Lower leg skin (tissue), 4 donors: Measurements from ENCODE around the gene C14orf180. TPM values are rescaled to one million over a fixed set of nuclear protein-coding genes. Genes with fewer than 3 reads are reported as not detected.
A peak's percentile ranks its signal among the peaks of the same experiment; 100 is the strongest.

ENCODE experiments used
- DNase-seq, 2 donors: peaks; one replicate each; pipeline ENCODE4 v3.0.0-alpha.2; 2019; ENCODE audit warnings: low spot score in 2 of 2
- H3K4me3 ChIP-seq: fragments of 200-600 bp; sonication (generic); 2 replicates; pipeline ENCODE4 v1.5.1; 2017; ENCODE audit warnings: mild to moderate bottlenecking, low read depth; ENCODE audit not compliant: poor library complexity, severe bottlenecking
- POLR2A ChIP-seq, 2 donors: fragments of 450-650 bp; IDR thresholded peaks; one replicate each; pipeline ENCODE4 v1.6.1; 2016 to 2017; ENCODE audit warnings: antibody characterized with exemption in 2 of 2, mild to moderate bottlenecking in 1 of 2, moderate library complexity in 1 of 2
- WGBS, 2 donors: methylation state at CpG; one replicate each; pipeline ENCODE4 v1.1.5; 2018; 5-methylcytosine and 5-hydroxymethylcytosine counted together
- intact Hi-C: fragments of 100-400 bp; cut with DNase I; formaldehyde crosslinking; loops from one replicate; pipeline ENCODE4 v1.15.0; 2023; ENCODE audit warnings: low total_unique reads
- total RNA-seq, 4 donors: library from RNA; depleted of rRNA; stranded (reverse); fragments of >200 nt; gene quantifications; one replicate each; pipeline ENCODE4 v1.1.0, GENCODE V29; 2016
- TF ChIP-seq, protein P1 (sequence below), 3 donors: fragments of 450-650 bp; IDR thresholded peaks; one replicate each; pipeline ENCODE4 v1.5.1; 2016; ENCODE audit warnings: antibody characterized with exemption in 3 of 3, mild to moderate bottlenecking in 3 of 3, moderate library complexity in 2 of 3

C14orf180 gene
- total RNA-seq, 4 donors from 2014 or later: 0.98 TPM; not detected in 3

DNA sequence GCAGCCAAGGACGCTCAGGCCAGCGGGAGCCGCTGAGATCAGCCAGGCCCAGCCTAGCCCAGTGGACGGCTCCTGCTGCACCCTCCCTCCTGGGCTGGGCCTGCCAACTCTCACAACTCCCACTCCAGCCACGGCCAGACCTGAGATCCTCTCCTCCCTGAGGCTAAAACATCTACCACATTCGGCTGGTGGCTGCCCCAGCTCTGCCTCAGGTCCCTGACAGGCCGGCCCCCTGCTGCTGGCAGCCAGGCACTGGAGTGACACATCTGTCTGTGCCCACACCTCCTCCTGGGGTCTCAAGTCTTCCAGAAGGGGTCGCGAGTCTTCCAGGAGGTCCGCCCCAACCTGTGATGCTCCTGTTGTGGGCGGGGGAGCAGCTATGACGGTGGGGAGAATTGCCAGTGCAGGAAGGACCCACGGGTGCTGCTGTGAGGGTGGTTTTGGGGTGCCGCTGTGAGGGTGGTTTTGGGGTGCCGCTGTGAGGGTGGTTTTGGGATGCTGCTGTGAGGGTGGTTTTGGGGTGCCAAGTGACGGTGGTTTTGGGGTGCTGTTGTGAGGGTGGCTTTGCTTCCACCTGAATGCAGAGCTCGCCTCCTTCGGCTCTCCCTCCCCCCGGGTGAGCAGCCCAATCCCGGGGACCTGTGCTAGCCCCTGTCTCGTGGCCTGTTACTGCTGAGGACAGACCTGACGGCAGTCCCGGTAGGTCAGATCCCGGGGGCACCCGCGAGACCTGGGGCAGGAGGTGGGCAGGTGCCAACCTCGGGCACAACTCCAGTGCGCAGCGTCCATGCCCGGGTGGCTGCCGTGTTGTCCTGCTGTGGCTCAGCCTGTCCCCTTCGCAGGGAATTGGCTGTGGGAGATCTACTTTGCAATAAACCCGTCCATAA lies 27.5 kb upstream of the C14orf180 start:
- TF ChIP-seq POLR2A (IDR thresholded peaks at IDR 0.05): no peak
- TF ChIP-seq, protein P1, sequence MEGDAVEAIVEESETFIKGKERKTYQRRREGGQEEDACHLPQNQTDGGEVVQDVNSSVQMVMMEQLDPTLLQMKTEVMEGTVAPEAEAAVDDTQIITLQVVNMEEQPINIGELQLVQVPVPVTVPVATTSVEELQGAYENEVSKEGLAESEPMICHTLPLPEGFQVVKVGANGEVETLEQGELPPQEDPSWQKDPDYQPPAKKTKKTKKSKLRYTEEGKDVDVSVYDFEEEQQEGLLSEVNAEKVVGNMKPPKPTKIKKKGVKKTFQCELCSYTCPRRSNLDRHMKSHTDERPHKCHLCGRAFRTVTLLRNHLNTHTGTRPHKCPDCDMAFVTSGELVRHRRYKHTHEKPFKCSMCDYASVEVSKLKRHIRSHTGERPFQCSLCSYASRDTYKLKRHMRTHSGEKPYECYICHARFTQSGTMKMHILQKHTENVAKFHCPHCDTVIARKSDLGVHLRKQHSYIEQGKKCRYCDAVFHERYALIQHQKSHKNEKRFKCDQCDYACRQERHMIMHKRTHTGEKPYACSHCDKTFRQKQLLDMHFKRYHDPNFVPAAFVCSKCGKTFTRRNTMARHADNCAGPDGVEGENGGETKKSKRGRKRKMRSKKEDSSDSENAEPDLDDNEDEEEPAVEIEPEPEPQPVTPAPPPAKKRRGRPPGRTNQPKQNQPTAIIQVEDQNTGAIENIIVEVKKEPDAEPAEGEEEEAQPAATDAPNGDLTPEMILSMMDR (IDR thresholded peaks at IDR 0.05): no peak
- WGBS, 2 donors: 77 to 81% methylated on average over 29 to 33 of the region's 33 CpGs
- no peak overlapping the region for H3K4me3 ChIP-seq
- DNase-seq: peak in 1 of 2 donors; percentile 85
- intact Hi-C loops: no loop called here

DNA sequence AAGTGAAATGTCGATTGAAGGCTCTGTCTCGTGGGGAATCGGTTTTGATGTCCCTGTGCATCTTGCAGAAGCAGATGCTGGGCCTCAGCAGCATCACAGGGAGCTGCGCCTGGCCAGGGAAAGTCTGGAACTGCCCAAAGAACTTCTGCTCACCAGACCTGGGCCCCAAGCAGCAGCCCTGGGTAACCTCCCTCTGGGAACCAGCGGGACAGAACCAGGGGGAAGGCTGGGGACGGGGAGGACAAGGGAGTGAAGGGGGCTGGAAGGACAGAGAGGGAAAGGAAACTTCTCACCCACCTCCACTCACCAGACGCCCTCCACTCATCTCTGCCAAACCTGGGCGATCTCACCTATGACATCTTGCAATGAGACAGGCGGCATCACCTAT lies 26.8 kb upstream of the C14orf180 start:
- intact Hi-C loops: no loop called here
- WGBS, 2 donors: 69 to 84% methylated on average over 9 of the region's 9 CpGs
- TF ChIP-seq POLR2A (IDR thresholded peaks at IDR 0.05): no peak
- TF ChIP-seq, protein P1 (IDR thresholded peaks at IDR 0.05): no peak

DNA sequence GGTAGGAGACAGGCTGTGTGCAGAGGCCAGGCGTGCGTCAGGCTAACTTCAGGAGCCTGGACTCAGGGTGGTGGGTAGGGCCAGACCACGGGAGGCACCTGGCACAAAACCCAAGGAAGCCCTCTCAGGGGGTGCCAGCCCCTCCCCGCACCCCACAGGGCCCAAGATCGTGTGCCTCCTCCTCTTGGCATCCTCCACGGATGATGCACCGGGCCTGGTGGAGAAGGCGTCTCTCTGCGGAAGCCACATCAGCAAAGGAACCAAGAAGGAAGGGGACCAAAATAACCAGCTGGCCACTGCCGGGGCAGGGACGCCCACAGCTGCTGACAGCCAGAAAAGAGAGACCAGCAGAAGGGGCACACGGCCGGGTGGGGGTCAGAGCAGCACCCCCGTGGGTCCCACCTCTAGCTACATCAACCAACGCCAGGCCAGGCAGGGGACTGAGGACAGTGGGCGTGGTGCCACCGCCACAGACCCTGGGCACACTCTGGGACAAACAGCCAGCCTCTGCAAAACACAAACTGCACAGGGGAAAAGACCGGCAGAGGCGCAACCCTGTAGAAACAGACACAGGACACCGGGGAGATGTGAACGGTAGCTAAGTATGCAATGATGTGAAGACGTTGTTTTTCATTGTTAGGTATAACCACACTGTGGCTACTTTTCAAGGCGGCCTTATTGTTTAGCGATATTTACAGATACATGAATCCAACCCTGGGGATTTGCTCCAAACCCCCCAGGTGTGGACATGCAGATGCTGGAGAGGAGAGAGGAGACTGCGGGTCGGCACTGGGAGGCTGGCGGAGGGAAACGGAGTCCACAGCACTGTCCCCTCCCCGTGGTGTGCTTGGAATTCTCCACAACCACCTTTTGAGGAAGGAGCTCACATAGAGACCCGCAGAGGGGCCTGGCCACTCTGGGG lies 26.1 kb upstream of the C14orf180 start:
- WGBS, 2 donors: 80 to 85% methylated on average over 30 of the region's 30 CpGs
- no peak for TF ChIP-seq POLR2A (IDR thresholded peaks at IDR 0.05)
- TF ChIP-seq, protein P1 (IDR thresholded peaks at IDR 0.05): no peak
- DNase-seq: peak in 1 of 2 donors; percentile 85
- intact Hi-C loops: no loop called here
- no peak overlapping the region for H3K4me3 ChIP-seq

More for the DNA sequence above, 26.8 kb upstream of the C14orf180 start:
- no peak overlapping the region for H3K4me3 ChIP-seq
- DNase-seq: no peak

DNA sequence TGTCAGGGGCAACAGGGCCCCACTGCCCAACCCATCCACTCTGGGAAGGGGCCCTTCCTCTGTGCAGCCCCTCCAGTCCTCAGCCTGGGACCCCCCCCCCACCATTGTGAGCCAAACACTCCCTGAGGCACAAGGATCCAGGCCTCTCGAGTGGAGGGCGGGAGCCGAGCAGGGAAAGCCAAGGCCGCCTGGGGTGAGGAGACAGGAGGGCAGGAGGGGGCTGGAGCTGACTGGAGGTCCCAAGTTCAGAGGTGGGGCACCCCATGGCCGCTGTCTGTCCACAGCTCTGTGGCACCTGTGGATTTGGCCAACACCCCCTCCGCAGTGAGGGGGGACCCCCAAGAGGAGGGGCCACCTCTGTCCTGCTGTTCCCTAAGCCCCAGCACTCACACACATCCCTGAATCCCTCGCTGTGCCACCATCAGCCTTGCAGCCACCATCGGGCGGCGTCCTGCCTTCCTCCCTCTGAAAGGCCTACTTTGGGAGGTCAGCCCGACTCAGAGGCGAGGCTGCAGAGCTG lies 25.4 kb upstream of the C14orf180 start:
- DNase-seq: peak in 1 of 2 donors; percentile 75
- no peak overlapping the region for H3K4me3 ChIP-seq
- TF ChIP-seq, protein P1 (IDR thresholded peaks at IDR 0.05): no peak
- no peak for TF ChIP-seq POLR2A (IDR thresholded peaks at IDR 0.05)
- WGBS, 2 donors: 78 to 84% methylated on average over 8 to 12 of the region's 12 CpGs
- intact Hi-C loops: no loop called here

DNA sequence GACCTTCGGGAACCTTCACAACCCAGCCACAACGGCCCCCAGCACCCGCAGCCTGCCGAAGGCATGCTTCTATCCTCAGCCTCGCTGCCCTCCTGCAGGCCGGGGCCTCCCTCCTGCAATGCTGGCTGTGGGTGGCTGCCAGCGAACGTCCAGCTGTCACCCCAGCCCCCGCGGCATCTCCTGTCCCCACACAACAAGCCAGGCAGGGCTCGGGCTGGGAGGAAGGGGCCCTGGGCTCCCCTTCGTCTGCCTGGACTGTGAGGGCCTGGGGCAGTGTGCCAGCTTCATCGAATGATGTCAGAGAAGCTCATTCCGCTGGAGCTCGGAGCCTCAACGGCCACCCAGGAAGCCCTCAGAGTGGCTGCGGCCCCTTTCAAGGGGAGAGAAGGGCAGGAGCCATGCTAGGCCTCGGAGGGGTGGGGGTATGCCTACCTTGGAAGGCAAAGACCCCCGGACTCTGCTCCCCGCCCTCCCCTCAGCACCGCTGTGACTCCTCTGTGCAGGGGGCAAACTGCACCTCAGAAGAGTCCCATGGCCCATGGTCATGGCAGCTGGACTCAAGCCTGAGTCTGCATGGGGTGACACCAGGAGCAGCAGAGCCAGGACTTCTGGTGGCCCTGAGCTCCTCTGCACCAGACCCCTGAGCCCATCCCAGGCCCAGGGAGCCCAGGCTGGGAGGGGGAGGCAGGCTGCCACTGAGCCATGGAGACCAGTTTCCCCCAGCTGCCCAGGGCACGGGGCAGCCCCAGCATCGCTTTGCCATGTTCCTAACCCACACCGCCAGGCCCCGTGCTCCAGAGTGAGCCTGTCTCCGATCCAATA lies 24.7 kb upstream of the C14orf180 start:
- peak in 1 of 2 donors; percentile 81 for DNase-seq
- H3K4me3 ChIP-seq: no peak overlapping the region
- WGBS, 2 donors: 57 to 61% methylated on average over 22 to 26 of the region's 26 CpGs
- intact Hi-C loops: no loop called here
- TF ChIP-seq POLR2A (IDR thresholded peaks at IDR 0.05): no peak
- TF ChIP-seq, protein P1 (IDR thresholded peaks at IDR 0.05): no peak
